OCI-LY1 (cell line): Measurements from ENCODE around the gene MIAT.

ENCODE experiments used
- H2AFZ ChIP-seq: fragments of 200-600 bp; sonication (generic), shearing (Covaris generic); 2 replicates; pipeline ENCODE4 v1.6.0; 2014; ENCODE audit warnings: antibody characterized with exemption, mild to moderate bottlenecking, low read length
- H3F3A ChIP-seq: fragments of 200-600 bp; sonication (generic), shearing (Covaris generic); 2 replicates; pipeline ENCODE4 v1.6.0; 2014; ENCODE audit warnings: mild to moderate bottlenecking, antibody characterized with exemption, low read length, moderate library complexity; ENCODE audit not compliant: insufficient read depth
- H3K27ac ChIP-seq: fragments of 200-600 bp; sonication (generic); 2 replicates; pipeline ENCODE4 v1.5.1; 2014; ENCODE audit warnings: low read length, mixed run types, mild to moderate bottlenecking, low read depth; ENCODE audit not compliant: poor library complexity, severe bottlenecking
- H3K27me3 ChIP-seq: fragments of 200-600 bp; sonication (generic); 2 replicates; pipeline ENCODE4 v1.6.0; 2014; ENCODE audit warnings: antibody characterized with exemption, mild to moderate bottlenecking, low read length, moderate library complexity; ENCODE audit not compliant: insufficient read depth
- H3K36me3 ChIP-seq: fragments of 200-600 bp; sonication (generic); 2 replicates; pipeline ENCODE4 v1.6.1; 2014; ENCODE audit warnings: mild to moderate bottlenecking, antibody characterized with exemption, low read length, moderate library complexity, mixed read lengths; ENCODE audit not compliant: insufficient read depth
- H3K4me1 ChIP-seq: fragments of 200-600 bp; sonication (generic); 2 replicates; pipeline ENCODE4 v1.5.1; 2014; ENCODE audit warnings: mild to moderate bottlenecking, low read length, moderate library complexity; ENCODE audit not compliant: insufficient read depth, severe bottlenecking
- H3K4me2 ChIP-seq: fragments of 200-600 bp; sonication (generic), shearing (Covaris generic); 2 replicates; pipeline ENCODE4 v1.6.1; 2014; ENCODE audit warnings: low read length
- H3K4me3 ChIP-seq: fragments of 200-600 bp; sonication (generic); 2 replicates; pipeline ENCODE4 v1.5.1; 2014; ENCODE audit warnings: low read length, low read depth, mild to moderate bottlenecking, mixed read lengths; ENCODE audit not compliant: poor library complexity, severe bottlenecking
- H3K79me2 ChIP-seq: fragments of 200-600 bp; shearing (Covaris generic); 2 replicates; pipeline ENCODE4 v1.6.1; 2016; ENCODE audit warnings: mixed run types, low read length, mixed read lengths; ENCODE audit not compliant: insufficient read depth
- H3K9ac ChIP-seq: fragments of 200-600 bp; sonication (generic), shearing (Covaris generic); 2 replicates; pipeline ENCODE4 v1.6.1; 2014; ENCODE audit warnings: mild to moderate bottlenecking, low read length, mixed read lengths
- H3K9me2 ChIP-seq: fragments of 200-600 bp; sonication (generic), shearing (Covaris generic); 2 replicates; pipeline ENCODE4 v1.6.1; 2014; ENCODE audit warnings: low read depth, mild to moderate bottlenecking, low read length, mixed read lengths
- H3K9me3 ChIP-seq: fragments of 200-600 bp; shearing (Covaris generic); 2 replicates; pipeline ENCODE4 v1.6.1; 2014; ENCODE audit warnings: low read length, mixed read lengths
- H4K20me1 ChIP-seq: fragments of 200-600 bp; sonication (generic), shearing (Covaris generic); 2 replicates; pipeline ENCODE4 v1.6.0; 2016; ENCODE audit warnings: mild to moderate bottlenecking, low read length; ENCODE audit not compliant: insufficient read depth
- EZH2 ChIP-seq: fragments of 200-600 bp; sonication (generic), shearing (Covaris generic); IDR thresholded peaks from 2 replicates; pipeline ENCODE4 v1.8.0; 2017; ENCODE audit warnings: borderline replicate concordance, mixed run types, mild to moderate bottlenecking, antibody characterized with exemption, low read length, moderate library complexity, mixed read lengths
- TF ChIP-seq, protein P1 (sequence below): fragments of 200-600 bp; sonication (generic), shearing (Covaris generic); IDR thresholded peaks from 2 replicates; pipeline ENCODE4 v1.5.1; 2017; ENCODE audit warnings: mild to moderate bottlenecking, antibody characterized with exemption, low read length, moderate library complexity, mixed read lengths

MIAT gene

GRCh38 chr22:26635117-26635516 lies 22.3 kb upstream of the MIAT start:
- Histone ChIP-seq H3K9me3 (peaks cover 5% of the 10 kb centered on the region; the same call in 1 of the 2 replicates), H4K20me1 (no peaks in the 10 kb centered on the region), H3F3A (no peaks in the 10 kb centered on the region), H2AFZ (no peak overlapping the region), H3K27me3 (no peaks in the 10 kb centered on the region; the same call in 1 of the 2 replicates), H3K79me2 (no peaks in the 10 kb centered on the region), H3K4me2 (no peak overlapping the region), H3K4me3 (no peak overlapping the region), H3K9ac (no peak overlapping the region), H3K9me2 (no peaks in the 10 kb centered on the region), H3K27ac (no peak overlapping the region), H3K4me1 (no peaks in the 10 kb centered on the region), H3K36me3 (no peaks in the 10 kb centered on the region)
- TF ChIP-seq EZH2, result no peak
- TF ChIP-seq, protein P1, sequence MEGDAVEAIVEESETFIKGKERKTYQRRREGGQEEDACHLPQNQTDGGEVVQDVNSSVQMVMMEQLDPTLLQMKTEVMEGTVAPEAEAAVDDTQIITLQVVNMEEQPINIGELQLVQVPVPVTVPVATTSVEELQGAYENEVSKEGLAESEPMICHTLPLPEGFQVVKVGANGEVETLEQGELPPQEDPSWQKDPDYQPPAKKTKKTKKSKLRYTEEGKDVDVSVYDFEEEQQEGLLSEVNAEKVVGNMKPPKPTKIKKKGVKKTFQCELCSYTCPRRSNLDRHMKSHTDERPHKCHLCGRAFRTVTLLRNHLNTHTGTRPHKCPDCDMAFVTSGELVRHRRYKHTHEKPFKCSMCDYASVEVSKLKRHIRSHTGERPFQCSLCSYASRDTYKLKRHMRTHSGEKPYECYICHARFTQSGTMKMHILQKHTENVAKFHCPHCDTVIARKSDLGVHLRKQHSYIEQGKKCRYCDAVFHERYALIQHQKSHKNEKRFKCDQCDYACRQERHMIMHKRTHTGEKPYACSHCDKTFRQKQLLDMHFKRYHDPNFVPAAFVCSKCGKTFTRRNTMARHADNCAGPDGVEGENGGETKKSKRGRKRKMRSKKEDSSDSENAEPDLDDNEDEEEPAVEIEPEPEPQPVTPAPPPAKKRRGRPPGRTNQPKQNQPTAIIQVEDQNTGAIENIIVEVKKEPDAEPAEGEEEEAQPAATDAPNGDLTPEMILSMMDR, result no peak

GRCh38 chr22:26636296-26636695 lies 21.1 kb upstream of the MIAT start:
- H3K79me2 ChIP-seq, result no peaks in the 10 kb centered on the region
- no peak for TF ChIP-seq EZH2
- TF ChIP-seq, protein P1, result no peak
- H3K4me1 ChIP-seq, result no peaks in the 10 kb centered on the region
- H3K36me3 ChIP-seq, result no peaks in the 10 kb centered on the region
- H3K4me3 ChIP-seq, result no peak overlapping the region
- H3K27ac ChIP-seq, result no peak overlapping the region
- H3F3A ChIP-seq, result no peaks in the 10 kb centered on the region
- H3K27me3 ChIP-seq, result no peaks in the 10 kb centered on the region; the same call in 1 of the 2 replicates
- H2AFZ ChIP-seq, result no peak overlapping the region
- no peaks in the 10 kb centered on the region for H4K20me1 ChIP-seq
- no peak overlapping the region for H3K9ac ChIP-seq
- no peaks in the 10 kb centered on the region for H3K9me3 ChIP-seq
- no peaks in the 10 kb centered on the region for H3K9me2 ChIP-seq
- H3K4me2 ChIP-seq, result no peak overlapping the region

GRCh38 chr22:26642465-26643417 lies 14.6 kb upstream of the MIAT start:
- peak overlapping the region; percentile 3 for H3K27ac ChIP-seq
- peaks cover 44% of the 10 kb centered on the region for H3K4me1 ChIP-seq
- TF ChIP-seq, protein P1, result peak; percentile 65
- no peak for TF ChIP-seq EZH2
- H4K20me1 ChIP-seq, result no peaks in the 10 kb centered on the region
- peak overlapping the region; percentile 64; the same call in 1 of the 2 replicates for H2AFZ ChIP-seq
- peak overlapping the region; percentile 12; the same call in 1 of the 2 replicates for H3K4me2 ChIP-seq
- no peaks in the 10 kb centered on the region for H3F3A ChIP-seq
- no peaks in the 10 kb centered on the region for H3K9me3 ChIP-seq
- no peaks in the 10 kb centered on the region for H3K27me3 ChIP-seq
- no peaks in the 10 kb centered on the region for H3K36me3 ChIP-seq
- no peak overlapping the region for H3K4me3 ChIP-seq
- no peaks in the 10 kb centered on the region for H3K79me2 ChIP-seq
- peak overlapping the region; percentile 30; the same call in 1 of the 2 replicates for H3K9ac ChIP-seq
- H3K9me2 ChIP-seq, result no peaks in the 10 kb centered on the region
